Measurements from ENCODE around the gene MTSS2.

DNA sequence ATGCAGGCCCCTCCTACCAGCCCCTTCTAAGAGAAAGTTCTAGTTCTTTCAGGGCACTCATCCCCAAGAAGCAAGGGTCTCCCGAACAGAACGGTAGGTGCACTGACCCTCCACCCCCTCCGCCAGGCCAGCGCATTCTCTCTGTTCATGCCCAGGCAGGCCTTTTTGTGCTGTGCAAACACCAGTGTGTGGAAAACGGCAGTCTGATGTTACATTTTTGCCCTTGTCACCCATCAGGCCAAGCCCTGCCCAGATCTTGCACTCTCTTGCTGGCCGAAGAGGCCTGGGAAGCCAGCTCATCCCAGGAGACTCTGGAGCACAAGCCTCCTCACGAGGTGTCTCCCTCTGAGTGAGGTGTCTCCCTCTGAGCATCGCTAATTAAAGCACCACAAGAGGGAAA lies 16.1 kb upstream of the MTSS2 start:
- no peak for TF ChIP-seq EZH2 (IDR thresholded peaks at IDR 0.05; ENCODE audit: low read depth, unreplicated experiment)
- TF ChIP-seq JUNB (IDR thresholded peaks at IDR 0.05; ENCODE audit: unreplicated experiment) = no peak
- no peak for TF ChIP-seq POLR2AphosphoS5 (IDR thresholded peaks at IDR 0.05; ENCODE audit: low read depth)
- TF ChIP-seq, protein P1, sequence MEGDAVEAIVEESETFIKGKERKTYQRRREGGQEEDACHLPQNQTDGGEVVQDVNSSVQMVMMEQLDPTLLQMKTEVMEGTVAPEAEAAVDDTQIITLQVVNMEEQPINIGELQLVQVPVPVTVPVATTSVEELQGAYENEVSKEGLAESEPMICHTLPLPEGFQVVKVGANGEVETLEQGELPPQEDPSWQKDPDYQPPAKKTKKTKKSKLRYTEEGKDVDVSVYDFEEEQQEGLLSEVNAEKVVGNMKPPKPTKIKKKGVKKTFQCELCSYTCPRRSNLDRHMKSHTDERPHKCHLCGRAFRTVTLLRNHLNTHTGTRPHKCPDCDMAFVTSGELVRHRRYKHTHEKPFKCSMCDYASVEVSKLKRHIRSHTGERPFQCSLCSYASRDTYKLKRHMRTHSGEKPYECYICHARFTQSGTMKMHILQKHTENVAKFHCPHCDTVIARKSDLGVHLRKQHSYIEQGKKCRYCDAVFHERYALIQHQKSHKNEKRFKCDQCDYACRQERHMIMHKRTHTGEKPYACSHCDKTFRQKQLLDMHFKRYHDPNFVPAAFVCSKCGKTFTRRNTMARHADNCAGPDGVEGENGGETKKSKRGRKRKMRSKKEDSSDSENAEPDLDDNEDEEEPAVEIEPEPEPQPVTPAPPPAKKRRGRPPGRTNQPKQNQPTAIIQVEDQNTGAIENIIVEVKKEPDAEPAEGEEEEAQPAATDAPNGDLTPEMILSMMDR (conservative IDR thresholded peaks at IDR 0.05; ENCODE audit: low read depth in 2 of 2) = no peak
- TF ChIP-seq, protein P2, sequence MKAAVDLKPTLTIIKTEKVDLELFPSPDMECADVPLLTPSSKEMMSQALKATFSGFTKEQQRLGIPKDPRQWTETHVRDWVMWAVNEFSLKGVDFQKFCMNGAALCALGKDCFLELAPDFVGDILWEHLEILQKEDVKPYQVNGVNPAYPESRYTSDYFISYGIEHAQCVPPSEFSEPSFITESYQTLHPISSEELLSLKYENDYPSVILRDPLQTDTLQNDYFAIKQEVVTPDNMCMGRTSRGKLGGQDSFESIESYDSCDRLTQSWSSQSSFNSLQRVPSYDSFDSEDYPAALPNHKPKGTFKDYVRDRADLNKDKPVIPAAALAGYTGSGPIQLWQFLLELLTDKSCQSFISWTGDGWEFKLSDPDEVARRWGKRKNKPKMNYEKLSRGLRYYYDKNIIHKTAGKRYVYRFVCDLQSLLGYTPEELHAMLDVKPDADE (IDR thresholded peaks at IDR 0.05) = no peak
- TF ChIP-seq, protein P3, sequence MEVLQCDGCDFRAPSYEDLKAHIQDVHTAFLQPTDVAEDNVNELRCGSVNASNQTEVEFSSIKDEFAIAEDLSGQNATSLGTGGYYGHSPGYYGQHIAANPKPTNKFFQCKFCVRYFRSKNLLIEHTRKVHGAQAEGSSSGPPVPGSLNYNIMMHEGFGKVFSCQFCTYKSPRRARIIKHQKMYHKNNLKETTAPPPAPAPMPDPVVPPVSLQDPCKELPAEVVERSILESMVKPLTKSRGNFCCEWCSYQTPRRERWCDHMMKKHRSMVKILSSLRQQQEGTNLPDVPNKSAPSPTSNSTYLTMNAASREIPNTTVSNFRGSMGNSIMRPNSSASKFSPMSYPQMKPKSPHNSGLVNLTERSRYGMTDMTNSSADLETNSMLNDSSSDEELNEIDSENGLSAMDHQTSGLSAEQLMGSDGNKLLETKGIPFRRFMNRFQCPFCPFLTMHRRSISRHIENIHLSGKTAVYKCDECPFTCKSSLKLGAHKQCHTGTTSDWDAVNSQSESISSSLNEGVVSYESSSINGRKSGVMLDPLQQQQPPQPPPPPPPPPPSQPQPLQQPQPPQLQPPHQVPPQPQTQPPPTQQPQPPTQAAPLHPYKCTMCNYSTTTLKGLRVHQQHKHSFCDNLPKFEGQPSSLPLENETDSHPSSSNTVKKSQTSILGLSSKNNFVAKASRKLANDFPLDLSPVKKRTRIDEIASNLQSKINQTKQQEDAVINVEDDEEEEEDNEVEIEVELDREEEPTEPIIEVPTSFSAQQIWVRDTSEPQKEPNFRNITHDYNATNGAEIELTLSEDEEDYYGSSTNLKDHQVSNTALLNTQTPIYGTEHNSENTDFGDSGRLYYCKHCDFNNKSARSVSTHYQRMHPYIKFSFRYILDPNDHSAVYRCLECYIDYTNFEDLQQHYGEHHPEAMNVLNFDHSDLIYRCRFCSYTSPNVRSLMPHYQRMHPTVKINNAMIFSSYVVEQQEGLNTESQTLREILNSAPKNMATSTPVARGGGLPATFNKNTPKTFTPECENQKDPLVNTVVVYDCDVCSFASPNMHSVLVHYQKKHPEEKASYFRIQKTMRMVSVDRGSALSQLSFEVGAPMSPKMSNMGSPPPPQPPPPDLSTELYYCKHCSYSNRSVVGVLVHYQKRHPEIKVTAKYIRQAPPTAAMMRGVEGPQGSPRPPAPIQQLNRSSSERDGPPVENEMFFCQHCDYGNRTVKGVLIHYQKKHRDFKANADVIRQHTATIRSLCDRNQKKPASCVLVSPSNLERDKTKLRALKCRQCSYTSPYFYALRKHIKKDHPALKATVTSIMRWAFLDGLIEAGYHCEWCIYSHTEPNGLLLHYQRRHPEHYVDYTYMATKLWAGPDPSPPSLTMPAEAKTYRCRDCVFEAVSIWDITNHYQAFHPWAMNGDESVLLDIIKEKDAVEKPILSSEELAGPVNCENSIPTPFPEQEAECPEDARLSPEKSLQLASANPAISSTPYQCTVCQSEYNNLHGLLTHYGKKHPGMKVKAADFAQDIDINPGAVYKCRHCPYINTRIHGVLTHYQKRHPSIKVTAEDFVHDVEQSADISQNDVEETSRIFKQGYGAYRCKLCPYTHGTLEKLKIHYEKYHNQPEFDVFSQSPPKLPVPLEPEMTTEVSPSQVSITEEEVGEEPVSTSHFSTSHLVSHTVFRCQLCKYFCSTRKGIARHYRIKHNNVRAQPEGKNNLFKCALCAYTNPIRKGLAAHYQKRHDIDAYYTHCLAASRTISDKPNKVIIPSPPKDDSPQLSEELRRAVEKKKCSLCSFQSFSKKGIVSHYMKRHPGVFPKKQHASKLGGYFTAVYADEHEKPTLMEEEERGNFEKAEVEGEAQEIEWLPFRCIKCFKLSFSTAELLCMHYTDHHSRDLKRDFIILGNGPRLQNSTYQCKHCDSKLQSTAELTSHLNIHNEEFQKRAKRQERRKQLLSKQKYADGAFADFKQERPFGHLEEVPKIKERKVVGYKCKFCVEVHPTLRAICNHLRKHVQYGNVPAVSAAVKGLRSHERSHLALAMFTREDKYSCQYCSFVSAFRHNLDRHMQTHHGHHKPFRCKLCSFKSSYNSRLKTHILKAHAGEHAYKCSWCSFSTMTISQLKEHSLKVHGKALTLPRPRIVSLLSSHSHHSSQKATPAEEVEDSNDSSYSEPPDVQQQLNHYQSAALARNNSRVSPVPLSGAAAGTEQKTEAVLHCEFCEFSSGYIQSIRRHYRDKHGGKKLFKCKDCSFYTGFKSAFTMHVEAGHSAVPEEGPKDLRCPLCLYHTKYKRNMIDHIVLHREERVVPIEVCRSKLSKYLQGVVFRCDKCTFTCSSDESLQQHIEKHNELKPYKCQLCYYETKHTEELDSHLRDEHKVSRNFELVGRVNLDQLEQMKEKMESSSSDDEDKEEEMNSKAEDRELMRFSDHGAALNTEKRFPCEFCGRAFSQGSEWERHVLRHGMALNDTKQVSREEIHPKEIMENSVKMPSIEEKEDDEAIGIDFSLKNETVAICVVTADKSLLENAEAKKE (CRISPR knock-in tag; IDR thresholded peaks at IDR 0.05) = no peak
- TF ChIP-seq EZH2phosphoT487 (IDR thresholded peaks at IDR 0.05; ENCODE audit: unreplicated experiment) = no peak

Data from GM23338 (cell line).